Spleen (tissue), 11 donors: Measurements from ENCODE around the gene COL23A1. TPM values are rescaled to one million over a fixed set of nuclear protein-coding genes. Genes with fewer than 3 reads are reported as not detected.

ENCODE experiments used
- DNase-seq: peaks from one replicate; pipeline ENCODE4 v3.0.0-alpha.2; 2020
- H3K27ac ChIP-seq, 8 donors: fragments of 200-600 bp; sonication (generic) in 7 of 8; 1 replicate in 4 of 8; 2 replicates in 4 of 8; pipeline versions ENCODE4 v1.5.0 to v1.8.0; 2016 to 2021; ENCODE audit warnings: inconsistent platforms in 4 of 8, mild to moderate bottlenecking in 4 of 8, moderate library complexity in 1 of 8
- H3K27me3 ChIP-seq, 7 donors: fragments of 200-600 bp; sonication (generic) in 6 of 7; replicated peaks in 1 of 7; 1 replicate in 4 of 7; 2 replicates in 3 of 7; pipeline versions ENCODE4 v1.5.0 to v1.8.0; 2016 to 2021; ENCODE audit warnings: inconsistent platforms in 3 of 7, mild to moderate bottlenecking in 1 of 7
- H3K36me3 ChIP-seq, 6 donors: fragments of 200-600 bp; sonication (generic) in 5 of 6; 1 replicate in 4 of 6; 2 replicates in 2 of 6; pipeline versions ENCODE4 v1.5.0 to v1.8.0; 2016 to 2021; ENCODE audit warnings: inconsistent platforms in 2 of 6
- H3K4me1 ChIP-seq, 6 donors: fragments of 200-600 bp; sonication (generic) in 5 of 6; 1 replicate in 3 of 6; 2 replicates in 3 of 6; pipeline versions ENCODE4 v1.5.0 to v1.8.0; 2016 to 2021; ENCODE audit warnings: inconsistent platforms in 3 of 6
- H3K4me3 ChIP-seq, 8 donors: fragments of 200-600 bp; sonication (generic) in 7 of 8; 1 replicate in 4 of 8; 2 replicates in 4 of 8; pipeline versions ENCODE4 v1.5.0 to v1.8.0; 2016 to 2021; ENCODE audit warnings: inconsistent platforms in 4 of 8, mild to moderate bottlenecking in 4 of 8, moderate library complexity in 2 of 8
- H3K9me3 ChIP-seq, 8 donors: fragments of 200-600 bp; sonication (generic) in 7 of 8; 1 replicate in 4 of 8; 2 replicates in 4 of 8; pipeline versions ENCODE4 v1.5.0 to v1.8.0; 2016 to 2021; ENCODE audit warnings: inconsistent platforms in 4 of 8
- CTCF ChIP-seq, 11 experiments: fragments of 200-600 bp in 7 of 11; fragments of 450-650 bp in 4 of 11; sonication (generic) in 4 of 11; IDR thresholded peaks in 8 of 11; conservative IDR thresholded peaks in 3 of 11; 1 replicate in 7 of 11; 2 replicates in 4 of 11; pipeline versions ENCODE4 v1.4.0 to v1.8.0; 2016 to 2021; ENCODE audit warnings: antibody characterized with exemption in 11 of 11, inconsistent platforms in 4 of 11, mild to moderate bottlenecking in 1 of 11
- POLR2A ChIP-seq, 3 donors: fragments of 450-650 bp; IDR thresholded peaks; one replicate each; pipeline ENCODE4 v1.5.1; 2017; ENCODE audit warnings: antibody characterized with exemption in 3 of 3, mild to moderate bottlenecking in 1 of 3
- POLR2AphosphoS5 ChIP-seq, 3 donors: sonication (generic); formaldehyde crosslinking; IDR thresholded peaks; one replicate each; pipeline ENCODE4 v1.5.1; 2017; ENCODE audit warnings: antibody characterized with exemption in 3 of 3
- WGBS, 5 donors: extraction: QIAGEN DNeasy Blood & Tissue Kit in 3 of 5; methylation state at CpG; one replicate each; pipeline versions ENCODE4 v1.1.5 to v1.1.7; 2013 to 2018; 5-methylcytosine and 5-hydroxymethylcytosine counted together
- intact Hi-C: fragments of 100-400 bp; cut with DNase I; formaldehyde crosslinking; loops from one replicate; pipeline ENCODE4 v1.15.0; 2023; ENCODE audit warnings: low total_unique reads
- polyA plus RNA-seq, 3 donors: library from polyadenylated mRNA; stranded (reverse); fragments of 200-250 nt; gene quantifications; one replicate each; pipeline ENCODE4 v1.2.1, GENCODE V29; 2013
- total RNA-seq, 7 donors: library from RNA; depleted of rRNA in 3 of 7; stranded (reverse); fragments of >200 nt in 3 of 7; fragmentation: NEBNext Ultra II Directional in 4 of 7; extraction: Animal tissue kit (Norgen Biotek cat#: 25700) in 4 of 7; gene quantifications; one replicate each; pipeline versions ENCODE4 v1.1.0 to v1.2.1, GENCODE V29; 2016 to 2021
- donor health status: healthy with polysubstance abuse.
- donor health status: DM: no; HTN: no; CAD: no; lungs with moderate emphysema.
- donor health status: DM: no; HTN: no; CAD: no.
- donor health status: Bipolar disorder and iron deficiency.
- donor health status: healthy.
- donor health status: DM: no; HTN: no; CAD: no.
- donor health status: DM: yes; HTN: yes; CAD: no.

COL23A1 gene
- total and polyA plus RNA-seq, 10 donors: 0.63 to 3.8 (median 1.9) TPM

GRCh38 chr5:178514851-178515418 lies 75.3 kb downstream of the COL23A1 start:
- Histone ChIP-seq H3K4me3 (no peak overlapping the region), H3K36me3 (no peaks in the 10 kb centered on the region), H3K9me3 (peaks cover 0 to 16% (median 2%) of the 10 kb centered on the region in 8 donors), H3K27me3 (peaks cover 0 to 19% (median 0%) of the 10 kb centered on the region in 7 donors), H3K27ac (no peak overlapping the region), H3K4me1 (no peaks in the 10 kb centered on the region)
- TF ChIP-seq POLR2AphosphoS5 (IDR thresholded peaks at IDR 0.05) (no peak), POLR2A (IDR thresholded peaks at IDR 0.05) (no peak), CTCF (IDR thresholded peaks at IDR 0.05 in 8 of 11, conservative IDR thresholded peaks at IDR 0.05 in 3 of 11) (no peak)
- no peak for DNase-seq
- WGBS, 5 donors: 75 to 93% (median 80%) methylated on average over 4 to 6 of the region's 6 CpGs
- intact Hi-C loops: no loop called here

GRCh38 chr5:178511172-178511571 lies 79.0 kb downstream of the COL23A1 start:
- Histone ChIP-seq H3K9me3 (peaks cover 0 to 24% (median 6%) of the 10 kb centered on the region in 8 donors), H3K4me3 (no peak overlapping the region), H3K36me3 (no peaks in the 10 kb centered on the region), H3K4me1 (no peaks in the 10 kb centered on the region), H3K27ac (no peak overlapping the region), H3K27me3 (peaks cover 0 to 10% (median 0%) of the 10 kb centered on the region in 7 donors)
- no peak for DNase-seq
- WGBS, 5 donors: 65 to 81% (median 78%) methylated on average over 3 of the region's 3 CpGs
- no peak for TF ChIP-seq POLR2AphosphoS5 (IDR thresholded peaks at IDR 0.05)
- TF ChIP-seq CTCF (IDR thresholded peaks at IDR 0.05 in 8 of 11, conservative IDR thresholded peaks at IDR 0.05 in 3 of 11): no peak
- no peak for TF ChIP-seq POLR2A (IDR thresholded peaks at IDR 0.05)
- intact Hi-C loops: no loop called here

- no peaks in the 10 kb centered on the region for H3K36me3 ChIP-seq
- DNase-seq: no peak
- TF ChIP-seq CTCF (IDR thresholded peaks at IDR 0.05 in 8 of 11, conservative IDR thresholded peaks at IDR 0.05 in 3 of 11): no peak
- H3K27me3 ChIP-seq: no peaks in the 10 kb centered on the region
- H3K9me3 ChIP-seq: peaks cover 0 to 24% (median 6%) of the 10 kb centered on the region in 8 donors
- H3K4me1 ChIP-seq: no peaks in the 10 kb centered on the region
- WGBS, 5 donors: 84 to 89% (median 86%) methylated on average over 15 of the region's 15 CpGs
- no peak overlapping the region for H3K4me3 ChIP-seq
- H3K27ac ChIP-seq: no peak overlapping the region
- intact Hi-C loops: no loop called here
Measured at GRCh38 chr5:178509491-178510057, 80.6 kb downstream of the COL23A1 start.

- Histone ChIP-seq H3K4me1 (no peaks in the 10 kb centered on the region), H3K27me3 (no peaks in the 10 kb centered on the region), H3K27ac (no peak overlapping the region), H3K36me3 (no peaks in the 10 kb centered on the region), H3K4me3 (no peak overlapping the region), H3K9me3 (peaks cover 0 to 9% (median 2%) of the 10 kb centered on the region in 8 donors)
- TF ChIP-seq POLR2A (IDR thresholded peaks at IDR 0.05): no peak
- TF ChIP-seq CTCF (IDR thresholded peaks at IDR 0.05 in 8 of 11, conservative IDR thresholded peaks at IDR 0.05 in 3 of 11): no peak
- no peak for TF ChIP-seq POLR2AphosphoS5 (IDR thresholded peaks at IDR 0.05)
- intact Hi-C loops: no loop called here
- 76 to 92% (median 82%) methylated on average over 12 of the region's 12 CpGs for WGBS, 5 donors
- no peak for DNase-seq
Measured at GRCh38 chr5:178507151-178507932, 82.9 kb downstream of the COL23A1 start.
